ENCODE results near the gene ARSB. TPM values are rescaled to one million over a fixed set of nuclear protein-coding genes. Genes with fewer than 3 reads are reported as not detected.

ARSB gene
- total RNA-seq, 4 donors from 2014 or later = 4.2 to 10.7 (median 7.3) TPM

GRCh38 chr5:78843436-78843835 lies 141.7 kb downstream of the ARSB start:
- TF ChIP-seq POLR2A (IDR thresholded peaks at IDR 0.05) (no peak), CTCF (IDR thresholded peaks at IDR 0.05) (no peak)
- Histone ChIP-seq H3K27ac (no peak overlapping the region), H3K9me3 (no peaks in the 10 kb centered on the region), H3K4me3 (no peak overlapping the region), H3K4me1 (no peaks in the 10 kb centered on the region), H3K27me3 (no peaks in the 10 kb centered on the region), H3K36me3 (no peaks in the 10 kb centered on the region)
- DNase-seq = no peak

- Histone ChIP-seq H3K4me3 (no peak overlapping the region), H3K9me3 (no peaks in the 10 kb centered on the region), H3K27me3 (no peaks in the 10 kb centered on the region), H3K4me1 (no peaks in the 10 kb centered on the region), H3K27ac (no peak overlapping the region), H3K36me3 (no peaks in the 10 kb centered on the region)
- no peak for DNase-seq
- no peak for TF ChIP-seq POLR2A (IDR thresholded peaks at IDR 0.05)
- no peak for TF ChIP-seq CTCF (IDR thresholded peaks at IDR 0.05)
These were observed 143.3 kb downstream of the ARSB start for GRCh38 chr5:78841767-78842166.

- no peak for DNase-seq
- Histone ChIP-seq H3K9me3 (no peaks in the 10 kb centered on the region), H3K27me3 (no peaks in the 10 kb centered on the region), H3K27ac (no peak overlapping the region), H3K4me3 (no peak overlapping the region), H3K36me3 (no peaks in the 10 kb centered on the region), H3K4me1 (no peaks in the 10 kb centered on the region)
- TF ChIP-seq CTCF (IDR thresholded peaks at IDR 0.05) (no peak), POLR2A (IDR thresholded peaks at IDR 0.05) (no peak)
These were observed 146.4 kb downstream of the ARSB start for GRCh38 chr5:78838753-78839152.

GRCh38 chr5:78837836-78838235 lies 147.3 kb downstream of the ARSB start:
- no peak for DNase-seq
- Histone ChIP-seq H3K4me3 (no peak overlapping the region), H3K27ac (no peak overlapping the region), H3K36me3 (no peaks in the 10 kb centered on the region), H3K4me1 (no peaks in the 10 kb centered on the region), H3K27me3 (no peaks in the 10 kb centered on the region), H3K9me3 (no peaks in the 10 kb centered on the region)
- TF ChIP-seq POLR2A (IDR thresholded peaks at IDR 0.05) (no peak), CTCF (IDR thresholded peaks at IDR 0.05) (no peak)

GRCh38 chr5:78835176-78835575 lies 149.9 kb downstream of the ARSB start:
- no peak for TF ChIP-seq POLR2A (IDR thresholded peaks at IDR 0.05)
- no peak for TF ChIP-seq CTCF (IDR thresholded peaks at IDR 0.05)
- Histone ChIP-seq H3K4me3 (no peak overlapping the region), H3K9me3 (no peaks in the 10 kb centered on the region), H3K27me3 (no peaks in the 10 kb centered on the region), H3K36me3 (no peaks in the 10 kb centered on the region), H3K4me1 (no peaks in the 10 kb centered on the region), H3K27ac (no peak overlapping the region)
- DNase-seq = no peak

- Histone ChIP-seq H3K4me3 (no peak overlapping the region), H3K36me3 (no peaks in the 10 kb centered on the region), H3K27me3 (no peaks in the 10 kb centered on the region), H3K9me3 (no peaks in the 10 kb centered on the region), H3K27ac (no peak overlapping the region), H3K4me1 (no peaks in the 10 kb centered on the region)
- no peak for DNase-seq
- no peak for TF ChIP-seq CTCF (IDR thresholded peaks at IDR 0.05)
- TF ChIP-seq POLR2A (IDR thresholded peaks at IDR 0.05) = no peak
These were observed 151.8 kb downstream of the ARSB start for GRCh38 chr5:78833284-78833683.
